ENCODE data around the gene MPPED2. TPM values are rescaled to one million over a fixed set of nuclear protein-coding genes. Genes with fewer than 3 reads are reported as not detected.

Gene MPPED2
- total RNA-seq, 4 donors from 2014 or later, result 1.4 to 17.9 (median 5.3) TPM

- Histone ChIP-seq H3K9me3 (no peaks in the 10 kb centered on the region), H3K36me3 (no peaks in the 10 kb centered on the region), H3K27me3 (no peaks in the 10 kb centered on the region), H3K4me1 (no peaks in the 10 kb centered on the region), H3K4me3 (no peak overlapping the region), H3K27ac (no peak overlapping the region)
- 91% methylated on average over 1 of the region's 1 CpG; no CpG with 5 or more reads in 1 of the 2 donors for WGBS, 2 donors (ENCODE audit: low coverage in 1 of 2)
- ATAC-seq, result no peak
- TF ChIP-seq EP300 (IDR thresholded peaks at IDR 0.05) (no peak), POLR2AphosphoS5 (IDR thresholded peaks at IDR 0.05) (no peak), POLR2A (IDR thresholded peaks at IDR 0.05) (no peak), CTCF (IDR thresholded peaks at IDR 0.05) (no peak)
These were observed 45.4 kb downstream of the MPPED2 start for GRCh38 chr11:30540781-30541180.

GRCh38 chr11:30538251-30538650 lies 47.9 kb downstream of the MPPED2 start:
- Histone ChIP-seq H3K27ac (no peak overlapping the region), H3K4me1 (peaks cover 0 to 9% (median 0%) of the 10 kb centered on the region in 3 donors), H3K27me3 (no peaks in the 10 kb centered on the region), H3K36me3 (no peaks in the 10 kb centered on the region), H3K4me3 (no peak overlapping the region), H3K9me3 (no peaks in the 10 kb centered on the region)
- TF ChIP-seq CTCF (IDR thresholded peaks at IDR 0.05), result no peak
- TF ChIP-seq EP300 (IDR thresholded peaks at IDR 0.05), result no peak
- no peak for TF ChIP-seq POLR2A (IDR thresholded peaks at IDR 0.05)
- TF ChIP-seq POLR2AphosphoS5 (IDR thresholded peaks at IDR 0.05), result no peak
- ATAC-seq, result no peak

GRCh38 chr11:30535818-30536217 lies 50.3 kb downstream of the MPPED2 start:
- H3K27ac ChIP-seq, result no peak overlapping the region
- no peak for TF ChIP-seq POLR2A (IDR thresholded peaks at IDR 0.05)
- no peak for TF ChIP-seq POLR2AphosphoS5 (IDR thresholded peaks at IDR 0.05)
- TF ChIP-seq CTCF (IDR thresholded peaks at IDR 0.05), result no peak
- no peak for TF ChIP-seq EP300 (IDR thresholded peaks at IDR 0.05)
- no peak for ATAC-seq
- WGBS, 2 donors (ENCODE audit: low coverage in 1 of 2), result 82 to 92% methylated on average over 8 to 12 of the region's 13 CpGs
- no peaks in the 10 kb centered on the region for H3K27me3 ChIP-seq
- H3K4me1 ChIP-seq, result peaks cover 0 to 9% (median 0%) of the 10 kb centered on the region in 3 donors
- no peaks in the 10 kb centered on the region for H3K36me3 ChIP-seq
- H3K4me3 ChIP-seq, result no peak overlapping the region
- no peaks in the 10 kb centered on the region for H3K9me3 ChIP-seq

DNA sequence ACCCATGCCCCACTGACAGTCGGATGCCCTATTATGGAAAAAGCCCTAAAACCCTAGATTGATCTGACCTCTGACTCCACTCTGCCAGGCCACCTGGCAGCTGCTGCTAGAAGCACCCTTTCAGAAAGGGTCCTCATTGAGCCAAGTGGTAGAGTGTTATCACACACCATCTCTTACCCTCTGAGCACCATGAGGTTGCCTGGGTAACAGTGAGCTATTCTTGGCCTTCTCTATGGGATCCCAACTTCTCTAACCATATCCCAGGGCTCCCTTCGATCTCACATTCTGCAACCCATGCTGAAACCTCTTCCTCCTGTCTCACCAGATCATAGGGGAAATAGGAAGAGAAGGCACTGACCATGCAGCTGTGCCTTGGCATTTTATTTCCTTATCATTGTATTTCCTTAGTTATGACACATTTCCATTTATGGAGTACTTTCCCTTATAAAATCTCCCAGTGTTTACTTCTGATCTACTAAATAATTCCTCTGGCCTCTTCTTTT lies 52.7 kb downstream of the MPPED2 start:
- no peak for ATAC-seq
- TF ChIP-seq EP300 (IDR thresholded peaks at IDR 0.05) (no peak), CTCF (IDR thresholded peaks at IDR 0.05) (no peak), POLR2AphosphoS5 (IDR thresholded peaks at IDR 0.05) (no peak), POLR2A (IDR thresholded peaks at IDR 0.05) (no peak)
- no peak overlapping the region for H3K27ac ChIP-seq
- H3K27me3 ChIP-seq, result no peaks in the 10 kb centered on the region
- WGBS, 2 donors (ENCODE audit: low coverage in 1 of 2), result 73 to 85% methylated on average over 2 of the region's 2 CpGs
- no peak overlapping the region for H3K4me3 ChIP-seq
- no peaks in the 10 kb centered on the region for H3K9me3 ChIP-seq
- H3K36me3 ChIP-seq, result no peaks in the 10 kb centered on the region
- H3K4me1 ChIP-seq, result peaks cover 0 to 9% (median 0%) of the 10 kb centered on the region in 3 donors

- H3K9me3 ChIP-seq, result no peaks in the 10 kb centered on the region
- no peaks in the 10 kb centered on the region for H3K27me3 ChIP-seq
- ATAC-seq, result no peak
- H3K27ac ChIP-seq, result no peak overlapping the region
- 75 to 78% methylated on average over 1 to 3 of the region's 3 CpGs for WGBS, 2 donors (ENCODE audit: low coverage in 1 of 2)
- H3K4me1 ChIP-seq, result no peaks in the 10 kb centered on the region
- TF ChIP-seq POLR2A (IDR thresholded peaks at IDR 0.05), result no peak
- TF ChIP-seq CTCF (IDR thresholded peaks at IDR 0.05), result no peak
- no peak for TF ChIP-seq EP300 (IDR thresholded peaks at IDR 0.05)
- no peak for TF ChIP-seq POLR2AphosphoS5 (IDR thresholded peaks at IDR 0.05)
- H3K4me3 ChIP-seq, result no peak overlapping the region
- H3K36me3 ChIP-seq, result no peaks in the 10 kb centered on the region
These were observed 58.6 kb downstream of the MPPED2 start for GRCh38 chr11:30527566-30527965.
